ENCODE measurements around the gene TSKU. TPM values are rescaled to one million over a fixed set of nuclear protein-coding genes. Genes with fewer than 3 reads are reported as not detected.
"Not testable (repeated sequence)": the region's sequence is repeated elsewhere in the genome, so short reads cannot be mapped to it uniquely, and the experiment has no call there.

The TSKU gene
- total RNA-seq, 1 donor from 2014 or later, result 35.8 TPM

- DNase-seq (ENCODE audit: low spot score), result no peak
Observed at GRCh38 chr11:76824083-76824939, 41.2 kb downstream of the TSKU start.

- no peak for DNase-seq (ENCODE audit: low spot score)
Observed at GRCh38 chr11:76824980-76825725, 42.0 kb downstream of the TSKU start.

- DNase-seq (ENCODE audit: low spot score), result no peak
Observed at GRCh38 chr11:76825726-76826396, 42.7 kb downstream of the TSKU start.

GRCh38 chr11:76826508-76826907 is 43.4 kb downstream of the TSKU start:
- DNase-seq (ENCODE audit: low spot score), result not testable (repeated sequence)

- not testable (repeated sequence) for DNase-seq (ENCODE audit: low spot score)
Observed at GRCh38 chr11:76827005-76827404, 43.8 kb downstream of the TSKU start.

- no peak for DNase-seq (ENCODE audit: low spot score)
Observed at GRCh38 chr11:76830639-76831327, 47.6 kb downstream of the TSKU start.

- no peak for DNase-seq (ENCODE audit: low spot score)
Observed at GRCh38 chr11:76831686-76832310, 48.6 kb downstream of the TSKU start.

GRCh38 chr11:76832361-76832760 is 49.2 kb downstream of the TSKU start:
- no peak for DNase-seq (ENCODE audit: low spot score)

GRCh38 chr11:76834151-76834550 is 51.0 kb downstream of the TSKU start:
- no peak for DNase-seq (ENCODE audit: low spot score)

- DNase-seq (ENCODE audit: low spot score), result no peak
Observed at GRCh38 chr11:76835036-76835435, 51.9 kb downstream of the TSKU start.

- peak; percentile 78 for DNase-seq (ENCODE audit: low spot score)
Observed at GRCh38 chr11:76835928-76836612, 52.9 kb downstream of the TSKU start.

GRCh38 chr11:76836613-76837291 is 53.6 kb downstream of the TSKU start:
- DNase-seq (ENCODE audit: low spot score), result peak; percentile 40

GRCh38 chr11:76837696-76838677 is 54.8 kb downstream of the TSKU start:
- DNase-seq (ENCODE audit: low spot score), result peak; percentile 55

- DNase-seq (ENCODE audit: low spot score), result no peak
Observed at GRCh38 chr11:76838678-76839068, 55.5 kb downstream of the TSKU start.

- DNase-seq (ENCODE audit: low spot score), result no peak
Observed at GRCh38 chr11:76839311-76839710, 56.2 kb downstream of the TSKU start.

- DNase-seq (ENCODE audit: low spot score), result no peak
Observed at GRCh38 chr11:76841923-76842452, 58.8 kb downstream of the TSKU start.

- DNase-seq (ENCODE audit: low spot score), result no peak
Observed at GRCh38 chr11:76843907-76844306, 60.8 kb downstream of the TSKU start.

- no peak for DNase-seq (ENCODE audit: low spot score)
Observed at GRCh38 chr11:76844511-76844910, 61.4 kb downstream of the TSKU start.

- DNase-seq (ENCODE audit: low spot score), result no peak
Observed at GRCh38 chr11:76845069-76845468, 61.9 kb downstream of the TSKU start.
